ENCODE results near the gene CD63. TPM values are rescaled to one million over a fixed set of nuclear protein-coding genes. Genes with fewer than 3 reads are reported as not detected.

CD63 gene
- total and polyA plus RNA-seq, 2 experiments from 2014 or later: 1,401 to 2,624 TPM

DNA sequence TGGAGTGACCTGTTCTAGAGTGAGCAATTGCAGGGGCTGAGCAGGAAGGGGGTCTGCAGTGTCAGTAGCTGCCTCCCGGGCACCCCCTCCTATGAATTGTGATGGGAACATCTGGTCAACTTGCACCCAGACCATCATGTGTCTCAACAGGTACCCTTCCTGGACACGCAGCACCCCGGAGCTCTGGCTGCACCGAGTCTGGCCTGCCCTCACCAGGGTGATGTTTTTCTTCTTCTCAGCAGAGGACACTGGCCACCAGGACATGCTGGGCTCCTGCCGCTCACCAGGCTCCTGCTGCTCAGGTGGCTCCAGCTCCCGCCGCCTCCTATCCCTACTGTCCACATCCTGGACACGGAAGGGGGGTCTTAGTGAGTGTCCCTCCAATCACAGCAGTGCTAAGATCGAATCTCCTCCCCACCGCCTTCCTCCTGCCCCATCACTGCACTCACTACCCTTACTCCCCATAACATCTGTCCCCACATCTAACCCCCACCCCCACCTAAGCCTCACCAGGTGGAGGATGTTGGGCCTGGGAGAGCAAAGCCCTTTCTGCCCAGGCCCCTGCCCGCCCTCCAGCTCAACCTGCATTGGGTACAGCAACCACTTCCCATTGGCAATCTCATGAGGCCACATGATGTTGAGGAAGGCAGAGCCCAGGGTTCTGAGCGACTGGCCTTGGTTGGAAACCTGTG, 36.0 kb downstream of the CD63 start:
- Histone ChIP-seq H3K27me3 (no peaks in the 10 kb centered on the region), H3K9me3 (ENCODE audit: low read depth) (no peaks in the 10 kb centered on the region), H3K9me2 (replicated peaks; ENCODE audit: insufficient read depth) (no peaks in the 10 kb centered on the region), H3K4me3 (no peak overlapping the region), H3K36me3 (replicated peaks; ENCODE audit: insufficient read depth, low read depth) (no peaks in the 10 kb centered on the region), H3K4me1 (ENCODE audit: insufficient read depth) (no peaks in the 10 kb centered on the region), H3K4me2 (no peak overlapping the region), H3K27ac (no peak overlapping the region), H3K79me2 (no peaks in the 10 kb centered on the region), H2AFZ (no peak overlapping the region), H4K20me1 (ENCODE audit: insufficient read depth, poor library complexity, severe bottlenecking) (no peaks in the 10 kb centered on the region)
- WGBS (ENCODE audit: low lambda C conversion rate, missing lambda C conversion rate): 93% methylated on average over 11 of the region's 12 CpGs
- TF ChIP-seq EZH2 (IDR thresholded peaks at IDR 0.05; ENCODE audit: borderline replicate concordance): no peak
- no peak for TF ChIP-seq EZH2phosphoT487 (IDR thresholded peaks at IDR 0.05; ENCODE audit: low read depth, severe bottlenecking, unreplicated experiment)
- TF ChIP-seq, protein P1, sequence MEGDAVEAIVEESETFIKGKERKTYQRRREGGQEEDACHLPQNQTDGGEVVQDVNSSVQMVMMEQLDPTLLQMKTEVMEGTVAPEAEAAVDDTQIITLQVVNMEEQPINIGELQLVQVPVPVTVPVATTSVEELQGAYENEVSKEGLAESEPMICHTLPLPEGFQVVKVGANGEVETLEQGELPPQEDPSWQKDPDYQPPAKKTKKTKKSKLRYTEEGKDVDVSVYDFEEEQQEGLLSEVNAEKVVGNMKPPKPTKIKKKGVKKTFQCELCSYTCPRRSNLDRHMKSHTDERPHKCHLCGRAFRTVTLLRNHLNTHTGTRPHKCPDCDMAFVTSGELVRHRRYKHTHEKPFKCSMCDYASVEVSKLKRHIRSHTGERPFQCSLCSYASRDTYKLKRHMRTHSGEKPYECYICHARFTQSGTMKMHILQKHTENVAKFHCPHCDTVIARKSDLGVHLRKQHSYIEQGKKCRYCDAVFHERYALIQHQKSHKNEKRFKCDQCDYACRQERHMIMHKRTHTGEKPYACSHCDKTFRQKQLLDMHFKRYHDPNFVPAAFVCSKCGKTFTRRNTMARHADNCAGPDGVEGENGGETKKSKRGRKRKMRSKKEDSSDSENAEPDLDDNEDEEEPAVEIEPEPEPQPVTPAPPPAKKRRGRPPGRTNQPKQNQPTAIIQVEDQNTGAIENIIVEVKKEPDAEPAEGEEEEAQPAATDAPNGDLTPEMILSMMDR (IDR thresholded peaks at IDR 0.05; ENCODE audit: poor library complexity): no peak
- no peak for DNase-seq (ENCODE audit: low spot score)

GRCh38 chr12:55688716-55689655, 39.8 kb downstream of the CD63 start:
- H3K9me3 ChIP-seq (ENCODE audit: low read depth): no peaks in the 10 kb centered on the region
- no peak overlapping the region for H3K27ac ChIP-seq
- no peak overlapping the region for H3K4me2 ChIP-seq
- no peak overlapping the region for H2AFZ ChIP-seq
- 89% methylated on average over 16 of the region's 16 CpGs for whole genome bisulfite sequencing (ENCODE audit: low lambda C conversion rate, missing lambda C conversion rate)
- no peak for DNase-seq (ENCODE audit: low spot score)
- H4K20me1 ChIP-seq (ENCODE audit: insufficient read depth, poor library complexity, severe bottlenecking): no peaks in the 10 kb centered on the region
- no peaks in the 10 kb centered on the region for H3K4me1 ChIP-seq (ENCODE audit: insufficient read depth)
- no peaks in the 10 kb centered on the region for H3K36me3 ChIP-seq (replicated peaks; ENCODE audit: insufficient read depth, low read depth)
- H3K4me3 ChIP-seq: no peak overlapping the region
- H3K9me2 ChIP-seq (replicated peaks; ENCODE audit: insufficient read depth): no peaks in the 10 kb centered on the region
- no peaks in the 10 kb centered on the region for H3K27me3 ChIP-seq
- H3K79me2 ChIP-seq: no peaks in the 10 kb centered on the region
- no peak for TF ChIP-seq EZH2 (IDR thresholded peaks at IDR 0.05; ENCODE audit: borderline replicate concordance)
- TF ChIP-seq EZH2phosphoT487 (IDR thresholded peaks at IDR 0.05; ENCODE audit: low read depth, severe bottlenecking, unreplicated experiment): no peak
- TF ChIP-seq, protein P1 (IDR thresholded peaks at IDR 0.05; ENCODE audit: poor library complexity): no peak

GRCh38 chr12:55687746-55688145, 41.1 kb downstream of the CD63 start:
- no peaks in the 10 kb centered on the region for H4K20me1 ChIP-seq (ENCODE audit: insufficient read depth, poor library complexity, severe bottlenecking)
- no peak for DNase-seq (ENCODE audit: low spot score)
- H3K27ac ChIP-seq: no peak overlapping the region
- no peak overlapping the region for H3K4me3 ChIP-seq
- H3K27me3 ChIP-seq: no peaks in the 10 kb centered on the region
- no peaks in the 10 kb centered on the region for H3K9me3 ChIP-seq (ENCODE audit: low read depth)
- H3K4me2 ChIP-seq: no peak overlapping the region
- no peak for TF ChIP-seq EZH2phosphoT487 (IDR thresholded peaks at IDR 0.05; ENCODE audit: low read depth, severe bottlenecking, unreplicated experiment)
- no peak for TF ChIP-seq EZH2 (IDR thresholded peaks at IDR 0.05; ENCODE audit: borderline replicate concordance)
- TF ChIP-seq, protein P1 (IDR thresholded peaks at IDR 0.05; ENCODE audit: poor library complexity): no peak
- peaks cover 10% of the 10 kb centered on the region for H3K79me2 ChIP-seq
- H3K36me3 ChIP-seq (replicated peaks; ENCODE audit: insufficient read depth, low read depth): no peaks in the 10 kb centered on the region
- no peak overlapping the region for H2AFZ ChIP-seq
- H3K9me2 ChIP-seq (replicated peaks; ENCODE audit: insufficient read depth): no peaks in the 10 kb centered on the region
- no peaks in the 10 kb centered on the region for H3K4me1 ChIP-seq (ENCODE audit: insufficient read depth)

Data from hepatocyte (in vitro differentiated cells).